Raji (cell line): ENCODE results near the gene PRSS50.

Experiments
- POLR2A ChIP-seq: IDR thresholded peaks from 2 replicates; pipeline ENCODE4 v1.6.1; 2011; ENCODE audit warnings: low read depth, low read length, control low read depth; ENCODE audit not compliant: insufficient read depth

PRSS50 gene, protein sequence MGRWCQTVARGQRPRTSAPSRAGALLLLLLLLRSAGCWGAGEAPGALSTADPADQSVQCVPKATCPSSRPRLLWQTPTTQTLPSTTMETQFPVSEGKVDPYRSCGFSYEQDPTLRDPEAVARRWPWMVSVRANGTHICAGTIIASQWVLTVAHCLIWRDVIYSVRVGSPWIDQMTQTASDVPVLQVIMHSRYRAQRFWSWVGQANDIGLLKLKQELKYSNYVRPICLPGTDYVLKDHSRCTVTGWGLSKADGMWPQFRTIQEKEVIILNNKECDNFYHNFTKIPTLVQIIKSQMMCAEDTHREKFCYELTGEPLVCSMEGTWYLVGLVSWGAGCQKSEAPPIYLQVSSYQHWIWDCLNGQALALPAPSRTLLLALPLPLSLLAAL

DNA sequence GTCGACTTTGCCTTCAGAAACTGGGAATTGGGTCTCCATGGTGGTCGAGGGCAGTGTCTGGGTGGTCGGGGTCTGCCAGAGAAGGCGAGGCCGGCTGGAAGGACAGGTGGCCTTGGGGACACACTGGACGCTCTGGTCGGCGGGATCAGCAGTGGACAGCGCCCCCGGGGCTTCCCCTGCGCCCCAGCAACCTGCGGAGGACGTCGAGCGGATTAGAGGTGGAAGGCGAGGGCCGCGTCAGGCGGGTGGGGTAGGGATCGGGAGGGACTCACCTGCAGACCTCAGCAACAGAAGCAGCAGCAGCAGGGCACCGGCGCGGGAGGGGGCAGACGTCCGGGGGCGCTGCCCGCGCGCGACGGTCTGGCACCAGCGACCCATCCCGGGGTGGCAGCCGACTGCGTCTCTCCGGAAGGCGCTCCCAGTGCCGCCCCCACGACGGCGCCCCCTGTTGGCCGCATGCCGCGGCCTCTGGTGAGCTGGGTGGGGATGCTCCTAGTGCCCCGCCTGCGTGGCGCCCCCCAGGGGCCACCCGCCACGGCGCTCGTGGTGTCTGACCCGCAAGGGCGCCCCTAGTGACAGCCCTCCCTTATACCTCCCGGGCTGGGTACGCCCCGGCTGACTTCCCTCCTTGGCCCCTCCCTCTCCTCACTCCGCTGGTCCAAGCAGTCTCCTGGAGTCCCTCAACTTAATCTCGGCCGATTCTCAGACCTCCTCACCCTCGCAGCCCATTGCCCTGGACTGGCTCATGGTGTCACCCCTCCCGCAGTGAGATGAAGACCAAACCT lies at the start of gene PRSS50:
TSS of gene PRSS50 (minus strand) at position 423 of the 785 bp plus-strand sequence. CDS start at position 378, 45 bp downstream.
- TF ChIP-seq POLR2A, result no peak

DNA sequence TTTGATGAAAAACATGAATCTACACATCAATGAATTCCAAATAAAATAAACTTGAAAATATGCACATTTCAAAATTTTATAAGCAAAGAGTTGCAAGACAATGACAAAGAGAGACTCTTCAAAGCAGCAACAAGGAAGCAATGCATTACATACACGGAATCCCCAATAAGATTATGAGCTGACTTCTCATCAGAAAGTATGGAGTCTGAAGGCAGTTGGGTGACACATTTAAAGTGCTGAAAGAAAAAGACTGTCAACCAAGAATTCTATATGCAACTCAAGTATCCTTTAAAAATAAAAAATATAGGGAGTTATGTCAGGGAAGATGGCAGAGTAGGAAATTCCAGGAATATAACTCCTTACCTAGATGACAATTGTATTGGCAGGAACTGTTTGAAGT lies 46.5 kb upstream of the PRSS50 start:
- TF ChIP-seq POLR2A, result no peak

DNA sequence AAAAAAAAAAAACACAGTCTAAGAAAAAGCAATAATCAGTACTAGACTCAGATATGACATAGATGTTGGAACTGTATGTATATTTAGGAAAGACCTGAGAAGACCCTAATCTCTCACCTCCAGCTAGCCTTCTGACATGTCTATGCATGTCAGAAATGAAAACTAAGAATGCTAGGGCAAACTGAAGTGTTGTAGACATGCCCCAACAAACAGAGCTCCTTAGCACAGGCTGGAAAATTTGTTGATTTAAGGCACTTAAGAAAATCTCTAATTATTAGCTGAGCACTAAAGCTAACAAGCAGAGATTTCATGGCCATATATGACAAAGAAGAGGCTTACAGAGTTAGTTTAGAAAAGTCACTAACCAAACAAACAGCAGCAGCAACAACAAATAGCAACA lies 45.5 kb upstream of the PRSS50 start:
- TF ChIP-seq POLR2A, result no peak

DNA sequence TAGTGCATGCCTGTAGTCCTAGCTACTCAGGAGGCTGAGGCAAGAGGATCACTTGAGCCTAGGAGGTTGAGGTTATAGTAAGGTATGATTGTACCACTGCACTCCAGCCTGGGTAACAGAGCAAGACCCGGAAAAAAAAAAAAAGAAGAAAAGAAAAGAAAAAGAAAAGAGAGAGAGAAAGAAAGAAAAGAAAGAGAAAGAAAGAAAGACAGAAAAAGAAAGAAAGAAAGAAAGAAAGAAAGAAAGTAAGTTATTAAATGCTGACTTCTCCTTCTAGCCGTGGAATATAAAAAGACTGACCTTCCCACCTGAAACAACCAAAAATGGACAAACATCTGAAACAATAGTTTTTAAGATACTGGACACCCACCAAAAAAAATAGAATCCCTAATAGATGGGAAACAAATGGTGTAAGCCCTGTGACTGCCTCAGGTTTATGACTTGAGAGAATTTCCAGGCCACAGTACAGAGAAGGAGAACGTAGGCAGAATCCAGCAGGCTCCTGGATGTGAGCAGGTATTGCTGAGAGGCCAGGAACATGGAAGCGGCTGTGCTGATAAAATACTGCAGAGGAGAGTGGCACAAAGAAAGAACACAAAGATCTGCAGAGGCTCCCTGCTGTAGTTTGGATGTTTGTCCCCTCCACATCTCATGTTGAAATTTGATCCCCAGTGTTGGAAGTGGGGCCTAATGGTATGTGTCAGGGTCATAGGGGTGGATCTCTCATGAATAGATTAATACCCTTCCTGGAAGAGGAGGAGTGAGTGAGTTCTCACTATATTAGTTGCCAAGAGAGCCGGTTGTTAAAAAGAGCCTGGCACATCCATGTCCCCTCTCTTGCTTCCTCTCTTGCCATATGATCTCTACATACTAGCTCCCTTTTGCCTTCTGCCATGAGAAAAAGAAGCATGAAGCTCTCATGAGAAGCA lies 41.8 kb upstream of the PRSS50 start:
- TF ChIP-seq POLR2A, result no peak

DNA sequence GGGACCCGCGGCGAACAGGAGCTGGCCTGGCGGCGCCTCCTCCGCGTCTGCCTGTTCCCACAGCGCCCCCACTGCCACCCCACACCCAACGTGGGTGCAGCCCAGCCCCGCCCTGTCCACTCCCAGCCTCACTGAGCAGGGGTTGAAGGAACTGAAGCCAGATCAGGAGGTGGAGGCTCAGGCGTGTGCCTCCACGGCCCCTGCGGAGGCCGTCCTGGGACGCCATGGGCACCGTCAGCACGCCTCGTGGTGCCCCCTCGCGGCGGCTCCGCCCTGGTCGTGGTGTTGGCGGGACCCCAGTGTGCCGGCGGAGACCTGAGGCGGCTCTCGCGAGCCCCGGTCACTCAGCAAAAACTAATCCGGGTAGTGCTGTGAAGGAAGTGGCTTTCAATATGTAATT lies 39.0 kb upstream of the PRSS50 start:
- TF ChIP-seq POLR2A, result no peak

DNA sequence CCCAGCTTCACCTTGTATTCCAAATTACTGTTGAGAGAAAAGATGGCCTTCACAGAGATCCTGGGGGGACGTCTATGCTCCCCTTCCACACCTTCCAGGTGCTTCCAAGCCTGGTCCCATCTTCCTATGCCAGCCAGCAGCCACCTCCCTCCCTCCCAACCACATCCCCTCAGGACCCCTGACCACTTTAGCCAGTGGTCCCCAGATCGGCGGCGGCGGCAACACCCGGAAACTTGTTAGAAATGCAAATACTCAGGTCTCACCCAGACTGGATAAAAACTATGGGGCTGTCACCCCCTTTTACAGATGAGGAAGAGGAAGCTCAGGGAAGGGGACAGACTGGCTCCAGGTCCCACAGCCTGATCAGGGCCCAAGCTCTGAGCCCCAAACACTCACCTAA lies 38.0 kb upstream of the PRSS50 start:
- no peak for TF ChIP-seq POLR2A

DNA sequence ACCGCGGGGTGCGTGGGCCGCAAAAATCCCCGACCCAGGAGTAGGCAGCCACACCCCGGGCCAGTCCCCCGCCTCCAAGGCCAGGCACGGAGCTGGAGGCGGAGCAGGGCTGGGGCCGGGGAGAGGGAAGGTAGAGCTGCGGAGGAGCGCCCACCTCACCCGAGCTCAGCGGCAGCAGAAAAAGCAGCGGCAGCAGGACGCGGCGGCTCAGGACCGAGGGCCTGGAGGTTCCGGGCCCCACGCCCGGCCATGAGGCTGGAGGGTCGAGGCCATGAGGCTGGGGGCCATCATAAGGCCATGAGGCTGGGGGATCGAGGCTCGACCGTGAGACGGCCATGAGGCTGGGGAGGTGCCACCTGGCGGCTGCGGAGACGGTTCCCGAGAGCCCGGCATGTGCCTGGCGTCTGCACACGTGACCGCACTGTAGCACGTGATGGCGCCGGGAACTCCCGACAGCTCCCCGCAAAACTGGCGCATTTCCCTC lies 32.9 kb upstream of the PRSS50 start:
- no peak for TF ChIP-seq POLR2A

DNA sequence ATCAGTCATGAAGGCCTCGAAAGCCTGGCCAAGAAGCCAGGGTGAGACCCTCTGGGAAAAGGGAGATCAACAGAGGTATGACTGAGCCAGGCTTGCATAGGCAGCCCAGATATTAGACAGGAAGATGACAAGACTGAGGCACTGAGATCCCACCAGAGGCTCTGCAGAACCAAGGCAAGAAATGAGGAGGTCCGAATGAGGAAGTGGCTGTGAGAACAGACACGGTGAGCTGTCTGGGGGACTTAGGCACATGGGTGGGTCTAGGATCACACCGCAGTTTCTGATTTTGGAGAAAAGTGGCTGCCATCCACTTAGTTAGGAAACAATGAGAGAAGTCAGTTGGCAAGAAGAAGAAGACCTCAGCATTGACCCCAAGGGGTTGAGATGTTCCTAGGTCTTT lies 31.5 kb upstream of the PRSS50 start:
- no peak for TF ChIP-seq POLR2A

DNA sequence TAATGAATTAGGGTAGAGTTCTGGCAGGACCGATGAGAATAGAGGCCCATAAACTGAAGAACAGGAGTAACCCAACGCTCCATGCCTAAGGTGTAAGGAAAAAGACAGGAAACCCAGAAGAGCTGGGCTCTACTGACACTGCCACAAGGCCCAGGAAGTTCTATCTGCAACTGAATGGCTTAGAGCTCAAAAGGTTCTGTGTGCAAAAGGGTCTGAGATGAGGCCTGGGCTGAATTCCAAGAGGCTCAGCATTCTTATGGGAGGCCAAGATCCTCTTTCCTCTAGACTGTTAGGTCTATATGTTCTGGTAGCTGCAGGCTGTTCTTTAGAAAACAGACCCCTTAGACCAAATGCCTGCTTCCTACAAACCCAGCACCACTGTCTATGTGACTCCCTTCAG lies 30.5 kb upstream of the PRSS50 start:
- TF ChIP-seq POLR2A, result no peak

DNA sequence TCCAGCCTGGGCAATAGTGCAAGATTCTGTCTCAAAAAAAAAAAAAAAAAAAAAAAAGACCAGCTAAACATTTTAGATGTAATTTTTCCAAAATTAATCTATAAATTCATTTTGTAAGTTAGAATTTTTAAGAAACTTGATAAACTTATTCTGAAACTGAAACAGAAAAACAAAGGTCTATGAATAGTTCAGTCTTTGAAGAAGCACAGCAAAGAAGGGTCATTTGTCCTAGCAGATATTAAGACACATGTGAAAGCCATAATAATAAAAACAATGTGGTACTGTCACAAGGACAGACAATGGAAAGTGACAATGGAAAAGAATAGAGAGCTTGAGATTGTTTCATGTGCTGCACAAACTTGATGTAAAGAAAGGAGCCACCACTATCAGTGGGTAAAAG lies 29.0 kb upstream of the PRSS50 start:
- TF ChIP-seq POLR2A, result no peak

DNA sequence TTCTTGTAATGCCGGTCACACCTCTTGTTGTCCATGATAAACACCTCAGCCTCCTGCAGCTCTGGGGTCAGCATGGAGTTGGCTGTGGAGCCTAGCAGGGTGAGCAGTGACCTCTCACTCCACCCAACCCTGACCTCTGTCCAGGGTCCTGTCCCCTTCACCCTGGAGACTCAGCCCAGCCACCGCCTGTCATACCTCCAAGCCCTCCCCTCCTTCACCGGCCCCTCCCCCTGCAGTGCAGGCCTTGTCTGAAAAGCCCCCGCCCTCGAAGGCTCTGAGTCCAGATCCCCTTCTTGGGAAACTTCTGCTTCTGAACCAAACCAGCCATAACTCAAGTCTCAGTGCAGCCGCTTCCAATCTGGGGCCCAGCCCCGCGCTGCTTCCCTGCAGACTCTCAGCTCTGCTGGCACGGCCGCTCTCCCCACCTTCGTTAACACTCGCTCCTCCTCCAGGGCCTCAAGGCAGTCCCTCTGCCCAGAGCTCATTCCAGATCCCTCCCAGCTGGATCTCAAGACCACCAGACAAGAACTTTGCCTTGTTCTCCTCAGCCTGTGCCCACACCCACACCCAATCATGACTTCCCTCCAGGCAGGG lies 25.4 kb upstream of the PRSS50 start:
- no peak for TF ChIP-seq POLR2A

DNA sequence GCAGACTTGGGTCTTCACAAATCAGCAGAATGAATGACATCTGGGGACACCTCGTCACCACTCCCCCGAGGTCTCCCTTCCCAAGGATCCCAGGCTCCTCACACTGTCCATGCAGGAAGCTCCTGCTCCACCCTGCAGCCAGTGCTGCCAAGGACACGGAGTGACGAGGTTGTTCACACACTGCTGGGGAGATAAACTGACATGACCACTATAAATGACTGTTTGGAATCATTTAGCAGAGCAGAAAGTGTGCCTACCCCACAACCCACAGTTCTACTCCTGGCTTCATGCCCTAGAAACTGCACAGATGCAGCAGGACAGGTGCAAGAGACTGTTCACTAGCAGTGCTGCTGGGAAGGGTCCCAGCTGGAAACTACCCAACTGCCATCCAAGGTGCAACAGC lies 19.7 kb upstream of the PRSS50 start:
- no peak for TF ChIP-seq POLR2A

DNA sequence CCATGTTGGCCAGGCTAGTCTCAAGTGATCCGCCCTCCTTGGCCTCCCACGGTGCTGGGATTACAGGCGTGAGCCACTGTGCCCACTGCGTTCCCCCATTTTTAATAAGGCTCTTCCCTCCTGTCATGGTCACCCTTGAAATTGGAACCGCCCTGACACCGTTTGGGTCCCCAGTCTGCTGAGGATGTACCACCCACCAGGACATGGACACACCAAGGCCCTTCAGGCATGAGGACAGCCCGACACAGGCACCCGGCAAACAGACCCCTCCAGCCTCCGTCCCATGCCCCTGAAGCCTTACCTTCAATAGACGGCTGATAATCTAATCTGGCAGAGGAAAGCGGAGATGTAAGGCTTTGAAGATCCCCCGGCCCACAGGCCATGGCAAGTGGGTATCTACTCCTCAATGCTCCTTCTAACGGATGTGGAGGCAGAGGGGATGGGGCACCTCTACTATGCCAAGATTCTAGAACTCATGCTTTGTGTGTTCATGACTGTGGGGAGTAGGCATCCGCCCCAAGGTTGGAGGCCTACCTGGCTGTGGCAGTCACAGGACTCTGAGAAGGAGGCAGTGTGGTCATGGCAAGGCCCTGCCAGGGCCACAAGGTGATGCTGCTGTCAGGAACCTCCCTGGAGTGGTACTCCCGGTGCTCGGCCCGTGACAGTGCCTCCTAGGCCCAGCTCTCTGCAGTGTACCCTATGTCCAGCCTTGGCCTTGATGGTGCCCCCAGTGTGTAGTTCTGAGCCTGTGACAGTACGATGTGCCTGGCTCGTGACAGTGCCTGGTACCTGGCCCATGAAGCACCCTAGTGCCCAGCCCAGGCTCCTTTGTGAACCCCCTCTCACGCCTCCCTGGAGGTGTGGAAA lies 18.6 kb upstream of the PRSS50 start:
- no peak for TF ChIP-seq POLR2A

DNA sequence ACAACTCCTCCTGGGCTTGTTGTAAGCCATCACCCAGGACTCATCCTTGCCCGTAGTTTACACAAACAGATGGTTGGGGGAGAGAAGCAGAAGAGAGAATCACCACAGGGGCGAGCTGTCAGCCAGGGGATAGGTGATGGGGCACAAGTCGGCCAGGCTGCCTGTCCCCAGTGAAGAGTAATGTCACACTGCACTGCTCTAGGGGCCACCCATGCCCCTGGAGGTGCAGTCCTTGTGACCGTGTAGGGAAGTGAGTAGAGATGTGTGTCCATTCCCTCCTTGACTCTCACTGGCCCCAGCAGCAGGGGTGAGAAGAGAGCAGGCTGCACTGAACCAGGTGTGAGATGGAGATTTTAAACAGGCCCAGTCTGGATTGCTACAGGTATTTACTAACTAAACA lies 17.1 kb upstream of the PRSS50 start:
- no peak for TF ChIP-seq POLR2A
